ENCODE results near the gene NUDT4. TPM values are rescaled to one million over a fixed set of nuclear protein-coding genes. Genes with fewer than 3 reads are reported as not detected.
A peak's percentile ranks its signal among the peaks of the same experiment; 100 is the strongest.

NUDT4 gene
- total and polyA plus RNA-seq, 2 of the 13 experiments (the other 11 are each of a cell fraction or from before 2014, with no cell fraction given): 37.3 to 70.1 TPM

DNA sequence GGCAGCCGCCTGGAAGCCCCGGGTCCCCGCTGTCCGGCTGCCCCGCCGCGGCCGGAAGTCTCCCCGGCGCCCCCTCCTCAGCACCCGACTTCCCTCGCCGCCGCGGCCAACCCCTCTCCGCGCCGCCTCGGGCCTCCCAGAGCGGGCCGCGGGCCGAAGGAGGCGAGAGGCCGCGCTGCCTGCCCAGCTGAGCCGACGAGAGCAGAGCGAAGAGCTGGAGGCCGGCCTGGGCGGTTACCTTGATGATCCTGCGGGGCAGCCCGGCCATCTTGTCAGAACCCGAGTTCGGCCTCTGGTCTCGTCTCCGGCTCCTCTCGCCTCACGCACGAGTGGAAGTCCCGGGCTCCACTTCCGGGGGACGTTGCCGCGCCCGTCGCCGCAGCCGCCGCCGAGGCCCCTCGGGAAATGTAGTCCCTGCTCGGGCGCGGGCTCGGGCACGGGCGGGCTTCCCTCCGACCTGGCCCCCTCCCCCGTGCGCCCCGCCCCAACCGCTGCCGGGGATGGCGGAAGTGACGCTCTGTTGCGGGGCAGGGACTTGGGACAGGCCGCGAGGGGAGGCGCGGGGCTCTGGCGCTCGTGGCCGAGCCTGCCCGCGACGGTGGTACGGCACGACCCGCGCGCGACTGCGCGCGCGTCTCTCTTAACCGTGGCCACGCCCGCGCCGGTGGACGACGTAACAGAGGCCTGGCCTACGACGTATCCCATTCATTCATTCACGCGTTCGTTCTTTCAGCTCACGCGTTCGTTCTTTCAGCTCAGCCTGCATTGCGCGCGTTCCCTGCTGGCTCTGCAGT lies 64.1 kb downstream of the NUDT4 start, which contains the start of gene UBE2N (continued):
- TF ChIP-seq ZNF235 (CRISPR knock-in tag; IDR thresholded peaks at IDR 0.05; ENCODE audit: borderline replicate concordance): 0 out of 2 replicates have a peak, but pooled peaks have one; percentile 8
- no peak for TF ChIP-seq RAD51 (IDR thresholded peaks at IDR 0.05; ENCODE audit: borderline replicate concordance)
- no peak for TF ChIP-seq NFE2 (CRISPR knock-in tag; IDR thresholded peaks at IDR 0.05)
- TF ChIP-seq PAX8 (CRISPR knock-in tag; IDR thresholded peaks at IDR 0.05; ENCODE audit: borderline replicate concordance): no peak
- TF ChIP-seq MEIS2 (CRISPR knock-in tag; IDR thresholded peaks at IDR 0.05): peak; percentile 66
- TF ChIP-seq FLYWCH1 (CRISPR knock-in tag; IDR thresholded peaks at IDR 0.05): no peak; the same call in 1 of the 2 replicates
- TF ChIP-seq, protein P1, sequence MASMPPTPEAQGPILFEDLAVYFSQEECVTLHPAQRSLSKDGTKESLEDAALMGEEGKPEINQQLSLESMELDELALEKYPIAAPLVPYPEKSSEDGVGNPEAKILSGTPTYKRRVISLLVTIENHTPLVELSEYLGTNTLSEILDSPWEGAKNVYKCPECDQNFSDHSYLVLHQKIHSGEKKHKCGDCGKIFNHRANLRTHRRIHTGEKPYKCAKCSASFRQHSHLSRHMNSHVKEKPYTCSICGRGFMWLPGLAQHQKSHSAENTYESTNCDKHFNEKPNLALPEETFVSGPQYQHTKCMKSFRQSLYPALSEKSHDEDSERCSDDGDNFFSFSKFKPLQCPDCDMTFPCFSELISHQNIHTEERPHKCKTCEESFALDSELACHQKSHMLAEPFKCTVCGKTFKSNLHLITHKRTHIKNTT (CRISPR knock-in tag; IDR thresholded peaks at IDR 0.05): no peak
- TF ChIP-seq TCF12 (IDR thresholded peaks at IDR 0.05): no peak
- no peak; the same call in 1 of the 2 replicates for TF ChIP-seq TCF12 (CRISPR knock-in tag; IDR thresholded peaks at IDR 0.05)
- peak; percentile 87; the same call in 1 of the 2 replicates for TF ChIP-seq ZNF556 (CRISPR knock-in tag; IDR thresholded peaks at IDR 0.05; ENCODE audit: borderline replicate concordance)
- peak; percentile 68; the same call in 1 of the 2 replicates for TF ChIP-seq HOXA5 (CRISPR knock-in tag; IDR thresholded peaks at IDR 0.05)
- no peak for TF ChIP-seq ZFP36L1 (CRISPR knock-in tag; IDR thresholded peaks at IDR 0.05)
- TF ChIP-seq, protein P2, sequence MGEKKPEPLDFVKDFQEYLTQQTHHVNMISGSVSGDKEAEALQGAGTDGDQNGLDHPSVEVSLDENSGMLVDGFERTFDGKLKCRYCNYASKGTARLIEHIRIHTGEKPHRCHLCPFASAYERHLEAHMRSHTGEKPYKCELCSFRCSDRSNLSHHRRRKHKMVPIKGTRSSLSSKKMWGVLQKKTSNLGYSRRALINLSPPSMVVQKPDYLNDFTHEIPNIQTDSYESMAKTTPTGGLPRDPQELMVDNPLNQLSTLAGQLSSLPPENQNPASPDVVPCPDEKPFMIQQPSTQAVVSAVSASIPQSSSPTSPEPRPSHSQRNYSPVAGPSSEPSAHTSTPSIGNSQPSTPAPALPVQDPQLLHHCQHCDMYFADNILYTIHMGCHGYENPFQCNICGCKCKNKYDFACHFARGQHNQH (CRISPR knock-in tag; IDR thresholded peaks at IDR 0.05): peak; percentile 81; the same call in 1 of the 2 replicates
- TF ChIP-seq KLF9 (CRISPR knock-in tag; IDR thresholded peaks at IDR 0.05; ENCODE audit: low read depth): no peak; the same call in 1 of the 2 replicates
- no peak for TF ChIP-seq TP53 (CRISPR knock-in tag; conservative IDR thresholded peaks at IDR 0.05)
- TF ChIP-seq, protein P3, sequence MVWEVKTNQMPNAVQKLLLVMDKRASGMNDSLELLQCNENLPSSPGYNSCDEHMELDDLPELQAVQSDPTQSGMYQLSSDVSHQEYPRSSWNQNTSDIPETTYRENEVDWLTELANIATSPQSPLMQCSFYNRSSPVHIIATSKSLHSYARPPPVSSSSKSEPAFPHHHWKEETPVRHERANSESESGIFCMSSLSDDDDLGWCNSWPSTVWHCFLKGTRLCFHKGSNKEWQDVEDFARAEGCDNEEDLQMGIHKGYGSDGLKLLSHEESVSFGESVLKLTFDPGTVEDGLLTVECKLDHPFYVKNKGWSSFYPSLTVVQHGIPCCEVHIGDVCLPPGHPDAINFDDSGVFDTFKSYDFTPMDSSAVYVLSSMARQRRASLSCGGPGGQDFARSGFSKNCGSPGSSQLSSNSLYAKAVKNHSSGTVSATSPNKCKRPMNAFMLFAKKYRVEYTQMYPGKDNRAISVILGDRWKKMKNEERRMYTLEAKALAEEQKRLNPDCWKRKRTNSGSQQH (CRISPR knock-in tag; IDR thresholded peaks at IDR 0.05; ENCODE audit: low read depth): peak; percentile 99
- TF ChIP-seq CBX2 (IDR thresholded peaks at IDR 0.05; ENCODE audit: low read depth, low read length): no peak
- no peak for TF ChIP-seq CBX2 (CRISPR knock-in tag; IDR thresholded peaks at IDR 0.05; ENCODE audit: low read depth)
- TF ChIP-seq, protein P4, sequence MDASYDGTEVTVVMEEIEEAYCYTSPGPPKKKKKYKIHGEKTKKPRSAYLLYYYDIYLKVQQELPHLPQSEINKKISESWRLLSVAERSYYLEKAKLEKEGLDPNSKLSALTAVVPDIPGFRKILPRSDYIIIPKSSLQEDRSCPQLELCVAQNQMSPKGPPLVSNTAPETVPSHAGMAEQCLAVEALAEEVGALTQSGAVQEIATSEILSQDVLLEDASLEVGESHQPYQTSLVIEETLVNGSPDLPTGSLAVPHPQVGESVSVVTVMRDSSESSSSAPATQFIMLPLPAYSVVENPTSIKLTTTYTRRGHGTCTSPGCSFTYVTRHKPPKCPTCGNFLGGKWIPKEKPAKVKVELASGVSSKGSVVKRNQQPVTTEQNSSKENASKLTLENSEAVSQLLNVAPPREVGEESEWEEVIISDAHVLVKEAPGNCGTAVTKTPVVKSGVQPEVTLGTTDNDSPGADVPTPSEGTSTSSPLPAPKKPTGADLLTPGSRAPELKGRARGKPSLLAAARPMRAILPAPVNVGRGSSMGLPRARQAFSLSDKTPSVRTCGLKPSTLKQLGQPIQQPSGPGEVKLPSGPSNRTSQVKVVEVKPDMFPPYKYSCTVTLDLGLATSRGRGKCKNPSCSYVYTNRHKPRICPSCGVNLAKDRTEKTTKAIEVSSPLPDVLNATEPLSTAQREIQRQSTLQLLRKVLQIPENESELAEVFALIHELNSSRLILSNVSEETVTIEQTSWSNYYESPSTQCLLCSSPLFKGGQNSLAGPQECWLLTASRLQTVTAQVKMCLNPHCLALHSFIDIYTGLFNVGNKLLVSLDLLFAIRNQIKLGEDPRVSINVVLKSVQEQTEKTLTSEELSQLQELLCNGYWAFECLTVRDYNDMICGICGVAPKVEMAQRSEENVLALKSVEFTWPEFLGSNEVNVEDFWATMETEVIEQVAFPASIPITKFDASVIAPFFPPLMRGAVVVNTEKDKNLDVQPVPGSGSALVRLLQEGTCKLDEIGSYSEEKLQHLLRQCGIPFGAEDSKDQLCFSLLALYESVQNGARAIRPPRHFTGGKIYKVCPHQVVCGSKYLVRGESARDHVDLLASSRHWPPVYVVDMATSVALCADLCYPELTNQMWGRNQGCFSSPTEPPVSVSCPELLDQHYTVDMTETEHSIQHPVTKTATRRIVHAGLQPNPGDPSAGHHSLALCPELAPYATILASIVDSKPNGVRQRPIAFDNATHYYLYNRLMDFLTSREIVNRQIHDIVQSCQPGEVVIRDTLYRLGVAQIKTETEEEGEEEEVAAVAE (CRISPR knock-in tag; IDR thresholded peaks at IDR 0.05; ENCODE audit: borderline replicate concordance): no peak
- TF ChIP-seq RBFOX2 (IDR thresholded peaks at IDR 0.05; ENCODE audit: low read depth, low read length): peak; percentile 94
- TF ChIP-seq PPARG (CRISPR knock-in tag; conservative IDR thresholded peaks at IDR 0.05): peak; percentile 21; the same call in 1 of the 2 replicates
- TF ChIP-seq THAP11 (CRISPR knock-in tag; IDR thresholded peaks at IDR 0.05): peak; percentile 99
- TF ChIP-seq PHF8 (CRISPR knock-in tag; IDR thresholded peaks at IDR 0.05): peak; percentile 88
- TF ChIP-seq MIER2 (CRISPR knock-in tag; IDR thresholded peaks at IDR 0.05): peak; percentile 12; the same call in 1 of the 2 replicates

Data from HepG2 (cell line).